Measurements from ENCODE around the gene PDE6H. TPM values are rescaled to one million over a fixed set of nuclear protein-coding genes. Genes with fewer than 3 reads are reported as not detected.

PDE6H gene
- polyA plus RNA-seq, 2 of the 4 experiments (the other 2 are of a cell fraction): not detected

GRCh38 chr12:14956024-14956891 lies 16.6 kb upstream of the PDE6H start:
- ATAC-seq (no peak), DNase-seq (ENCODE audit: low read depth in 1 of 2, low spot score in 1 of 2) (no peak), FAIRE-seq (no peak)
- ChIA-PET CTCF (interaction anchor here (0.7 kb wide), 1 partner anchor 44 kb away, joined by 4 read pairs; no protein-coding TSS in a partner anchor), POLR2A (no interaction called here)
- Histone ChIP-seq H3K4me3 (no peak overlapping the region), H3K27ac (no peak overlapping the region), H3K4me1 (peaks cover 23% of the 10 kb centered on the region), H3K9me3 (no peaks in the 10 kb centered on the region), H3K4me2 (no peak overlapping the region)
- 79% methylated on average over 9 of the region's 9 CpGs for WGBS (ENCODE audit: missing lambda C conversion rate)
- TF ChIP-seq HES2 (IDR thresholded peaks at IDR 0.05) (no peak), RNF2 (IDR thresholded peaks at IDR 0.05; ENCODE audit: borderline replicate concordance, low read depth) (no peak), ZNF302 (CRISPR knock-in tag; IDR thresholded peaks at IDR 0.05) (no peak), NR3C1 (IDR thresholded peaks at IDR 0.05) (no peak), PBX3 (IDR thresholded peaks at IDR 0.05) (no peak), GATA3 (IDR thresholded peaks at IDR 0.05; ENCODE audit: borderline replicate concordance) (no peak), RAD21 (conservative IDR thresholded peaks at IDR 0.05 in 1 of 2, IDR thresholded peaks at IDR 0.05 in 1 of 2) (no peak)

- H3K4me3 ChIP-seq: no peak overlapping the region
- CTCF ChIA-PET: interaction anchor here (1.0 kb wide), 1 partner anchor 8 kb away, joined by 3 read pairs; no protein-coding TSS in a partner anchor
- ATAC-seq (no peak), DNase-seq (ENCODE audit: low read depth in 1 of 2, low spot score in 1 of 2) (no peak), FAIRE-seq (no peak)
- no peak overlapping the region for H3K27ac ChIP-seq
- no peaks in the 10 kb centered on the region for H3K9me3 ChIP-seq
- H3K4me2 ChIP-seq: no peak overlapping the region
- POLR2A ChIA-PET: no interaction called here
- TF ChIP-seq EHF (CRISPR knock-in tag; IDR thresholded peaks at IDR 0.05) (no peak), HMGXB4 (CRISPR knock-in tag; IDR thresholded peaks at IDR 0.05; ENCODE audit: borderline replicate concordance) (no peak), ZC3H11A (IDR thresholded peaks at IDR 0.05) (no peak), ZNF302 (CRISPR knock-in tag; IDR thresholded peaks at IDR 0.05) (no peak), MAZ (IDR thresholded peaks at IDR 0.05; ENCODE audit: borderline replicate concordance, low read depth, low read length) (no peak), JUNB (IDR thresholded peaks at IDR 0.05) (no peak), ZSCAN20 (CRISPR knock-in tag; IDR thresholded peaks at IDR 0.05) (no peak), CTCF (IDR thresholded peaks at IDR 0.05) (no peak)
- H3K4me1 ChIP-seq: peaks cover 17% of the 10 kb centered on the region
- 88% methylated on average over 2 of the region's 2 CpGs for WGBS (ENCODE audit: missing lambda C conversion rate)
These were observed 15.9 kb upstream of the PDE6H start for GRCh38 chr12:14956905-14957304.

- no peak for FAIRE-seq
- POLR2A ChIA-PET: no interaction called here
- 73% methylated on average over 5 of the region's 5 CpGs for WGBS (ENCODE audit: missing lambda C conversion rate)
- no peak for DNase-seq (ENCODE audit: low read depth in 1 of 2, low spot score in 1 of 2)
- peaks cover 9% of the 10 kb centered on the region for H3K4me1 ChIP-seq
- H3K9me3 ChIP-seq: no peaks in the 10 kb centered on the region
- no peak overlapping the region for H3K4me3 ChIP-seq
- CTCF ChIA-PET: interaction anchor here (1.0 kb wide), 2 partner anchors 9 to 183 kb away, joined by 3 read pairs; a partner anchor contains a TSS
- no peak overlapping the region for H3K4me2 ChIP-seq
- no peak for TF ChIP-seq FOSB (CRISPR knock-in tag; IDR thresholded peaks at IDR 0.05)
- no peak for TF ChIP-seq ELK1 (IDR thresholded peaks at IDR 0.05; ENCODE audit: low read depth, low read length)
- no peak for TF ChIP-seq NFE2L2 (conservative IDR thresholded peaks at IDR 0.05; ENCODE audit: low read length)
- TF ChIP-seq RARB (CRISPR knock-in tag; IDR thresholded peaks at IDR 0.05): no peak
- ATAC-seq: no peak
- H3K27ac ChIP-seq: no peak overlapping the region
These were observed 15.2 kb upstream of the PDE6H start for GRCh38 chr12:14957551-14958168.

Measured in A549 (cell line).